ENCODE data around the gene MALAT1.

The MALAT1 gene

DNA sequence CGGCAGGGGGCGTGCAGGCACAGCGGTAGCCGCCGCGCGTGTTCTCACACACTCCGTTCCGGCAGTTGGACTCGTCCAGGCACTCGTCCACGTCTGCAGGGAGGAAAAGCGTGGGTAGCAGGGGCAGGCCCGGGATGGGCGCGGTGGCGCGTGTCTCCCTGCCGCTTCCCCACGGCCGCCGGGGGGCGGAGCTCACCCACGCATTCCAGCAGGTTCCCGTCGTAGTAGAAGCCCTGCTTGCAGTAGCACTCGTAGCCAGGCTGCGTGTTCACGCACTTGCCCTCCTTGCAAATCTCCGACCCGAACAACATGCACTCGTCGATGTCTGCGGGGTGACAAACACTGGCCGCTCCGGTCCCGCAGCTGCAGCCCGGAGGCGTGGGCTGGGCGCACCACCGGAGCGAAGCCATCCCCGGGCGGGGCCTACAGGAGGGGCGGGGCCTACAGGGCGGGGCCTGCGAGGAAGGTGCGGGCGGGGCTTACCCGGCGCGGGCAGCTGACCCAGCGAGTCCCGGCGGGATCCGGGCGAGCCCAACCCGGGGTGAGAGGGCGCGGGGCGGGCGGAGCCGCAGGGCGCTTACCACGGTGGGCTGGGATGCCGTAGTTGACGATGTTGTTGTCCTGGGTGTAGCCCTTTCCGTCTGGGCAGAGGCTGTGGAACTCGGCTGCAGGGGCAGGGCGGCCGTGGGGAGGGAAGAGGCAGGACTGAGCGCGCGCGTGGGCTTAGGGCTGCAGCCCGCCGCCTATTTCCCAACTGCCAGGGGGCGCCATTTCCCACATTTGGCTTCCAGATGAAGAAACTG, 41.6 kb downstream of the MALAT1 start:
- peak; percentile 78 for DNase-seq (ENCODE audit: low read depth)

- no peak for DNase-seq (ENCODE audit: low read depth)
These were observed 42.5 kb downstream of the MALAT1 start for GRCh38 chr11:65541093-65541982.

GRCh38 chr11:65542738-65543390, 44.0 kb downstream of the MALAT1 start:
- no peak for DNase-seq (ENCODE audit: low read depth)

GRCh38 chr11:65545853-65546216, 47.0 kb downstream of the MALAT1 start:
- DNase-seq (ENCODE audit: low read depth): no peak

DNA sequence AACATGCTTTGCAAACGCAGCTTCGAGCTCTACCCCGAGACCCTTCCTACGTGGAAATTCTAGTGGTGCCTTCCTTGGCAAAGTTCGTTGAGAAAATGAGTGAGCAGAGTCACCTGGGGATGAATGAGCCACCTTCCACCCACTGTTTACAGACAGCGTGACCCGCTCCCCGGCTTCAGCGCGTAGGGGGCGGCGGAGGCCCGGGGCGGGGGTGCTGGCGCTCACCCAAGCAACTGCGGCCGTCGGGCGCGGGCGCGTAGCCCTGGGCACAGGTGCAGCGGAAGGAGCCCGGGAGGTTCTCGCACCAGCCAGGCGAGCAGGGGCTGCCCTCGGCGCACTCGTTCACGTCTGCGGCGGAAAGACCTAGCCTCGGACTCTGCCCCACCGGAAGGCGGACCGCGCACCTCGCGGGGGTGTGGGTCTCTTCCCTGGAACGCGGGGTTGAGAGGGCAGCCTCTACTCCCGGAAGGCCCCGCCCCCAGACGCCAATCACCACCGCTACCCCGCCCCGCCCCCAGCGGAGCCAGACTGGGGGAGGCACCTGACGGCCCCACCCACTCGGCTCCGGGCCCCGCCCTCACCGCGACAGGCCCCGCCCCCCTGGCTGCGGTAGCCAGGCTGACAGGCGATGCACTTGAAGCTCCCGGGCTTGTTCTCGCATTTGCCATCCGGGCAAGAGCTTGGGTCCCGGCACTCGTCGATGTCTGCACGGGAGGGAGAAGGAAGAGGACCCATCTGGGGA, 47.5 kb downstream of the MALAT1 start:
- DNase-seq (ENCODE audit: low read depth): peak; percentile 99

DNA sequence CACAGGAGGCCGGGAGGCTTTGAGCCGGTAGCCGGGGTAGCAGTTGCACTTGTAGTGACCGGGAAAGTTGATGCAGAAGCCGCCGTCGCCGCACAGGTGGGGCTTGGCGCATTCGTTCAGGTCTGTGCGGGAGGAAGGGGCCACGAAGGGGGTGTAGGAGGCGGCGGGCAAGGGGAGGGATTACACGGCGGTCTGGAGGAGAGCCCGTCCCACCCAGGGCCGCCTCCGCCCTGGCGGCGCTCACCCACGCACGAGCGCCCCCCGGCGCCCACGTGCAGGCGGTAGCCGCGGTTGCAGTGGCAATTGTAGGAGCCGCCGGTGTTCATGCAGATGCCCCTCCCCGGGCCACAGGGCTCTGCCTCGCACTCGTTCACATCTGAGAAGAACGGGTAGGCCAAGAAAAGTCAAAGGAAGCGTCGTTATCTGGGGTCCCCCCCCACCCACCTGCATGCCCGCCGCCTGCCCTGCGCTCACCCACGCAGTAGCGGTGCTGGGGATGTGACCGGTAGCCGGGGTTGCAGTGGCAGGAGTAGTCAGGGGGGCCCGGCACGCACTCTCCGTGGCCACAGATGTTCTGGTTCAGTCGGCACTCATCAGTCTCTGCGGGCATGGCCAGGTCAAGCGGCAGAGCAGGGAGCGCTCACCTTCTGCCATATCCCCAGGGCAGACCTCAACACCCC, 48.7 kb downstream of the MALAT1 start:
- no peak for DNase-seq (ENCODE audit: low read depth)

DNA sequence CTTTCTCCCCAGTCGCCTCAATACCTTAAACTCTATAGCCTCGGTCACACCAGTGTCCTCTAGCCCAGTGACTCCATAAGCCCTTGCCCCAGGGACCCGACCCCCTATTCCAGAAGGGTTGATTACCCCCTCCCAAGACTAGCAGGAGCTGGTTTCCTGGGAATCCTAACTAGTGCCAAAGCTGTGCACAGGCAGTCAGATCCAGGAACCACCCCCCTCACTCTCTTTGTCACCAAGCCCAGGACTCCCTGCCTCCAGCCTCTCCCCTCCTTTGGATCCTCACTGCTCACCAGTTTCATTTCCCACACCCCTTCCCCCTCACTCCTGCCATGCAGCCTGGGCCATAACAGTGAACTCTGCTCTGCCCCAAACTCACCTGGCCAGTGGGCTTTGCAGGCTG, 49.5 kb downstream of the MALAT1 start:
- DNase-seq (ENCODE audit: low read depth): no peak

- no peak for DNase-seq (ENCODE audit: low read depth)
These were observed 50.3 kb downstream of the MALAT1 start for GRCh38 chr11:65549096-65549495.

DNA sequence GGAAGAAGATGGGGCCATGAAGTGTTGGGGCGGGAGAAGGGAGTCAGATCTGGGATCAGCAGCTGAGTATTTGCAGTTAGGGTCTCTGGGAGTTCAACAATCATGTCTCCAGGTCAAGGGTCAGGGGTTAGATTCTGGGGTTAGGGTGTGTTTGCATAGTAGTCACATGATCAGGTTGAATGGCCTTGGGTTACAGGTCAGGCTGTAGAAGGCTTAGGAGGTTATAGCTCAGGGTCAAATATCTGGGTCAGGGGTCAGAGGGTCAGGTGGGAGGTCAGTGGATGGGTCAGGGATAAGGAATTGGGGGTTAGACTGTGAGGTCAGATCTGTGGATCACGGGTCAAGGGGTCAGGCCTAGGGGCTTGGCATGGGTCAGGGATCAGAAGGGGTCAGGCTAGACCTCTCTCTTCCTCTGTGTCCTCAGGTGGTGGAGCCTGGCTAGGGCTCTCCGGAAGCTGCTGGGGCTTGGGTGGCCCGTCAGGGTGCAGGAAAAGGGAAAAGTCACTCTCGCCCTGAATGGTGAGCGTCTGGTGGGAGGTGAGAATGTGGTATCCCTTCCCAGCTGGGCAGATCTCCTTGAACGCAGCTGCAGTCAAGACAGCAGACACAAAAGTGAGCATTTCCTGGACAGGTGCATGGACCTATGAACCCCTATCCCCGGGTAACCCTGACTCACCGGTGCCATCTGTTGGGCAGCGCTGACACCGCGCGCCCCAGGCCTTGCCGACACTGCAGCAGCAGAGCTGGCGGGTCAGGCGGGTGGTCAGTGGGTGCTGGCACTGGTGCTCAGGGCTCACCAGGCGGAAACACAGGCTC, 52.9 kb downstream of the MALAT1 start:
- DNase-seq (ENCODE audit: low read depth): no peak

DNA sequence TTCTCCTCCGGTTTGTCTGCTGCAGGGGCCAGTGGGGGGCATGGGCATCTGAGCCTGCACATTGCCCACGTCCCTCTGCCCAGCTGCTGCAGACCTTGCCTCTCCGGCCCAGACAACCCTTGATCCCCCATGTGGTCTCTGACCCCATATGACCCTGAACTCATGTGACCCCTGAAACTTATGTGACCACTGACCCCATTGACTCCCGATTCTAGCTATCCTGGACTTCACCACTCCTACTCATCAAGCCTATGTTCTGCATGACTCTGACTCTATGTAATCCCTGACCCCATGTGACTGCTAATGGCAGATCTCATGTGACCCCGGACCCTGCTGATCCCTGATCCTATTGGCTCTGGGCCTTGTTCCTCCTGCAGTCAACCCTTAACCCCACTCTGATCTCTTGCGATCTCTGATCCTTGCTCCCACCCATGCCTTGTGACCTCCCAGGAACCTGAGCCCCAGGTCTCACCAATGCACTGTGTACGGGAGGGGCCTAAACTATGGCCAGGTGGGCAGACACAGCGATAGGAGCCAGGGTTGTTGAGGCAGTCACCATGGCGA, 53.6 kb downstream of the MALAT1 start:
- no peak for DNase-seq (ENCODE audit: low read depth)

- DNase-seq (ENCODE audit: low read depth): peak; percentile 69
These were observed 54.6 kb downstream of the MALAT1 start for GRCh38 chr11:65553301-65554001.

GRCh38 chr11:65554057-65554818, 55.4 kb downstream of the MALAT1 start:
- DNase-seq (ENCODE audit: low read depth): no peak

DNA sequence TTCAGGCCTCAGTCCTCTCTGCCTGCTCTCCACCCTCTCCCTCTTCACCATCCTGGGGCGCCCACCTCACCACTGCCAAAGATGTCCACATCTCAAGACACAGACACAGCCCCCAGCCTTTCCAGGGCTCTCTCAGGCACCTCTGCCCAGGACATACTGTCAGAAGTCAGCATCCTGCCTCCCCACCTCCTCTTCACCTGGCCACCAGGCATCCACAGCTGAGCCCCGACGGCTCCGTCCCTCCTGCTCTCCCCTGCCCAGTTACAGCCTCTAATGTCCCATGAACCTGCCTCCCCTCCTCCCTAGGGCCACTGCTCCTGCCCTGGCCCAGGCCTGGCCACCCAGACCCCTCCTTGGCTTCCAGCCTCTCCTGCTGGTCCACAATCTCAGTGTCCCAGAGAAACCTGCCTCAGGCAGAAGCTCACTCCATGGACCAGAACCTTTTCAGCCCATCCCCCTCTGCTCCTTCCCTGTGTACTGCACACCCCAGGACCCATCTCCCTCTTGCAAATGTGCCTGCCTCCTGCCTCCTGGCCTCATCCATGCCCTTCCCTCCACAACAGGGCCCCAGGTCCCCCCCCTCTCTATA, 56.1 kb downstream of the MALAT1 start:
- no peak for DNase-seq (ENCODE audit: low read depth)

GRCh38 chr11:65555693-65556231, 56.9 kb downstream of the MALAT1 start:
- DNase-seq (ENCODE audit: low read depth): no peak
